Upper lobe of right lung (tissue), 1 donor: ENCODE data around the gene RBFOX1. TPM values are rescaled to one million over a fixed set of nuclear protein-coding genes. Genes with fewer than 3 reads are reported as not detected.

Source experiments
- ATAC-seq: fragments of 200-7000 bp; cut with Tn5 transposase; one replicate; pipeline ENCODE4 v1.9.1; 2020; ENCODE audit warnings: mild to moderate bottlenecking, moderate library complexity
- DNase-seq: peaks from one replicate; pipeline ENCODE4 v3.0.0-alpha.2; 2020
- H3K27ac ChIP-seq: fragments of 200-600 bp; one replicate; pipeline ENCODE4 v1.8.0; 2022
- H3K27me3 ChIP-seq: fragments of 200-600 bp; one replicate; pipeline ENCODE4 v1.8.0; 2022; ENCODE audit warnings: mild to moderate bottlenecking
- H3K36me3 ChIP-seq: fragments of 200-600 bp; one replicate; pipeline ENCODE4 v1.8.0; 2022
- H3K4me1 ChIP-seq: fragments of 200-600 bp; one replicate; pipeline ENCODE4 v1.8.0; 2022
- H3K4me3 ChIP-seq: fragments of 200-600 bp; one replicate; pipeline ENCODE4 v1.8.0; 2022; ENCODE audit warnings: mild to moderate bottlenecking
- H3K9me3 ChIP-seq: fragments of 200-600 bp; one replicate; pipeline ENCODE4 v1.8.0; 2022
- CTCF ChIP-seq: fragments of 200-600 bp; IDR thresholded peaks from one replicate; pipeline ENCODE4 v1.8.0; 2022; ENCODE audit warnings: antibody characterized with exemption
- intact Hi-C: fragments of 100-400 bp; cut with DNase I; formaldehyde crosslinking; loops from one replicate; pipeline ENCODE4 v1.11.0; 2022
- total RNA-seq: library from RNA; stranded (reverse); fragmentation: NEBNext Ultra II Directional; extraction: Animal tissue kit (Norgen Biotek cat#: 25700); gene quantifications from one replicate; pipeline ENCODE4 v1.2.1, GENCODE V29; 2021
- donor health status: DM: no; HTN: yes; CAD: no; lungs with severe emphysema.

The RBFOX1 gene
- total RNA-seq, 1 donor from 2014 or later, result not detected

GRCh38 chr16:7511549-7512260 lies 179.1 kb downstream of the RBFOX1 start:
- no peaks in the 10 kb centered on the region for H3K4me1 ChIP-seq
- intact Hi-C loops, result no loop called here
- ATAC-seq, result no peak

GRCh38 chr16:7512503-7512902 lies 179.9 kb downstream of the RBFOX1 start:
- H3K36me3 ChIP-seq, result no peaks in the 10 kb centered on the region
- intact Hi-C loops, result no loop called here

More at GRCh38 chr16:7511549-7512260, 179.1 kb downstream of the RBFOX1 start:
- Histone ChIP-seq H3K9me3 (no peaks in the 10 kb centered on the region), H3K4me3 (no peak overlapping the region), H3K27ac (no peak overlapping the region), H3K36me3 (no peaks in the 10 kb centered on the region), H3K27me3 (no peaks in the 10 kb centered on the region)
- no peak for TF ChIP-seq CTCF
- DNase-seq, result no peak

GRCh38 chr16:7513429-7513828 lies 180.8 kb downstream of the RBFOX1 start:
- H3K27ac ChIP-seq, result no peak overlapping the region
- no peak overlapping the region for H3K4me3 ChIP-seq
- intact Hi-C loops, result no loop called here
- no peaks in the 10 kb centered on the region for H3K36me3 ChIP-seq
- H3K27me3 ChIP-seq, result no peaks in the 10 kb centered on the region
- DNase-seq (no peak), ATAC-seq (no peak)
- H3K4me1 ChIP-seq, result no peaks in the 10 kb centered on the region
- H3K9me3 ChIP-seq, result no peaks in the 10 kb centered on the region
- peak; percentile 11 for TF ChIP-seq CTCF

More at GRCh38 chr16:7512503-7512902, 179.9 kb downstream of the RBFOX1 start:
- Histone ChIP-seq H3K4me3 (no peak overlapping the region), H3K4me1 (no peaks in the 10 kb centered on the region), H3K9me3 (no peaks in the 10 kb centered on the region), H3K27me3 (no peaks in the 10 kb centered on the region), H3K27ac (no peak overlapping the region)
- no peak for ATAC-seq
- TF ChIP-seq CTCF, result no peak
- no peak for DNase-seq

DNA sequence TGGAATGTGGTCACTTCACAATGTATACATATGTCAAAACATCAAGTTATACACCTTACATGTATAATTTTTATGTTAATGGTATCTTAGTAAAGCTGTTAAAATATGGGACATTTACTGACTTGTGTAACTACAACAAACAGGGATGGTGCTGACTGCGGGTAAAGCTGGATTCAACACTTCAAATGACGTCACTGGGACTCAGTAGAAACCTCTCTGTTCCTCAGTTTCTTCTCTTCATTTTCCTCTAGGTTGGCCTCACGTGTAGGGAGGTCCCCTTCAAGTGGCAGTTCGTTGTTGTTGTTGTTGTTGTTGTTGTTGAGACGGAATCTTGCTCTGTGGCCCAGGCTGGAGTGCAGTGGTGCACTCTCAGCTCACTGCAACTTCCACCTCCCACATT lies 182.9 kb downstream of the RBFOX1 start:
- no peak overlapping the region for H3K27ac ChIP-seq
- H3K27me3 ChIP-seq, result no peaks in the 10 kb centered on the region
- TF ChIP-seq CTCF, result no peak
- H3K36me3 ChIP-seq, result no peaks in the 10 kb centered on the region
- H3K9me3 ChIP-seq, result no peaks in the 10 kb centered on the region
- intact Hi-C loops, result no loop called here
- no peak overlapping the region for H3K4me3 ChIP-seq
- no peak for DNase-seq
- no peak for ATAC-seq
- no peaks in the 10 kb centered on the region for H3K4me1 ChIP-seq

DNA sequence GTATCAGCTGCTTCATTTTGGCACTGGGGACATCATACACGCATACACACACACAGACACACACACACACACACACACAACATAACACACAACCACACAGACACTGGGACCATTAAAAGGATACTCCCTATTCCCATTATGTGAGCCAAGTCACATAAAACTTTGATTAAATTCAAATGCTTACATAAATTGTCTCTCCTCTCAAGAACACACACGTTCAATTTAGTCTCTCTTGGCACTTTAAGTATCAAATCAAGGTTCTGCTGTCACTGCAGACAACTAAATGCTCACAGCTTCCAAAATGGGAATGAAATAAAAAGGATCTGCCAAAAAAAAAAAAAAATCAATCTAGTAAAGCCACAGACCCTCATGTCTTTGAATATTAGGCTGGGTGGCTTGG lies 184.9 kb downstream of the RBFOX1 start:
- no peak overlapping the region for H3K27ac ChIP-seq
- H3K36me3 ChIP-seq, result no peaks in the 10 kb centered on the region
- intact Hi-C loops, result no loop called here
- H3K9me3 ChIP-seq, result no peaks in the 10 kb centered on the region
- TF ChIP-seq CTCF, result no peak
- H3K4me3 ChIP-seq, result no peak overlapping the region
- no peaks in the 10 kb centered on the region for H3K4me1 ChIP-seq
- no peak for DNase-seq
- no peak for ATAC-seq
- no peaks in the 10 kb centered on the region for H3K27me3 ChIP-seq
